ENCODE measurements around the gene ETNK2. TPM values are rescaled to one million over a fixed set of nuclear protein-coding genes. Genes with fewer than 3 reads are reported as not detected.

Gene ETNK2
- total and polyA plus RNA-seq, 2 donors from 2014 or later = 33.3 to 166 TPM

- no peak overlapping the region for H3K9ac ChIP-seq (ENCODE audit: low read length in 3 of 3)
- DNase-seq (peak in 1 of 5 donors; percentile 28), FAIRE-seq (no peak)
- H3K36me3 ChIP-seq (ENCODE audit: control insufficient read depth in 2 of 3, insufficient read depth in 3 of 3, low read length in 3 of 3) = no peaks in the 10 kb centered on the region
- intact Hi-C loops (cut with DNase I) = no loop called here
- no peak overlapping the region for H3K27ac ChIP-seq (ENCODE audit: low read depth in 2 of 2, low read length in 2 of 2)
- H3K9me3 ChIP-seq (ENCODE audit: control insufficient read depth in 2 of 3, insufficient read depth in 1 of 3, low read length in 3 of 3) = peaks cover 0 to 3% (median 0%) of the 10 kb centered on the region in 3 donors
- H3K4me3 ChIP-seq (ENCODE audit: low read length in 3 of 3) = no peak overlapping the region
- H3K27me3 ChIP-seq (ENCODE audit: control insufficient read depth, insufficient read depth, low read length) = no peaks in the 10 kb centered on the region
- TF ChIP-seq CTCF (IDR thresholded peaks at IDR 0.05; ENCODE audit: borderline replicate concordance, extremely low read depth, insufficient read depth) = no peak
- no peaks in the 10 kb centered on the region for H3K4me1 ChIP-seq (ENCODE audit: control insufficient read depth in 2 of 3, insufficient read depth in 2 of 3, low read depth in 1 of 3, low read length in 3 of 3)
These were observed 46.8 kb upstream of the ETNK2 start for GRCh38 chr1:204198348-204199340.

- no peaks in the 10 kb centered on the region for H3K27me3 ChIP-seq (ENCODE audit: control insufficient read depth, insufficient read depth, low read length)
- FAIRE-seq (no peak), DNase-seq (no peak)
- H3K4me3 ChIP-seq (ENCODE audit: low read length in 3 of 3) = no peak overlapping the region
- no peak for TF ChIP-seq CTCF (IDR thresholded peaks at IDR 0.05; ENCODE audit: borderline replicate concordance, extremely low read depth, insufficient read depth)
- H3K9ac ChIP-seq (ENCODE audit: low read length in 3 of 3) = no peak overlapping the region
- intact Hi-C loops (cut with DNase I) = no loop called here
- no peaks in the 10 kb centered on the region for H3K4me1 ChIP-seq (ENCODE audit: control insufficient read depth in 2 of 3, insufficient read depth in 2 of 3, low read depth in 1 of 3, low read length in 3 of 3)
- no peaks in the 10 kb centered on the region for H3K36me3 ChIP-seq (ENCODE audit: control insufficient read depth in 2 of 3, insufficient read depth in 3 of 3, low read length in 3 of 3)
- H3K9me3 ChIP-seq (ENCODE audit: control insufficient read depth in 2 of 3, insufficient read depth in 1 of 3, low read length in 3 of 3) = peaks cover 0 to 3% (median 0%) of the 10 kb centered on the region in 3 donors
- no peak overlapping the region for H3K27ac ChIP-seq (ENCODE audit: low read depth in 2 of 2, low read length in 2 of 2)
These were observed 45.2 kb upstream of the ETNK2 start for GRCh38 chr1:204197068-204197467.

- no peak for FAIRE-seq
- no peak for TF ChIP-seq CTCF (IDR thresholded peaks at IDR 0.05; ENCODE audit: borderline replicate concordance, extremely low read depth, insufficient read depth)
- H3K36me3 ChIP-seq (ENCODE audit: control insufficient read depth in 2 of 3, insufficient read depth in 3 of 3, low read length in 3 of 3) = no peaks in the 10 kb centered on the region
- intact Hi-C loops (cut with DNase I) = no loop called here
- no peaks in the 10 kb centered on the region for H3K4me1 ChIP-seq (ENCODE audit: control insufficient read depth in 2 of 3, insufficient read depth in 2 of 3, low read depth in 1 of 3, low read length in 3 of 3)
- peaks cover 0 to 3% (median 0%) of the 10 kb centered on the region in 3 donors for H3K9me3 ChIP-seq (ENCODE audit: control insufficient read depth in 2 of 3, insufficient read depth in 1 of 3, low read length in 3 of 3)
- H3K27ac ChIP-seq (ENCODE audit: low read depth in 2 of 2, low read length in 2 of 2) = no peak within 1 kb of the TSS
- no peak for DNase-seq
- H3K4me3 ChIP-seq (ENCODE audit: low read length in 3 of 3) = no peak within 1 kb of the TSS
- no peaks in the 10 kb centered on the region for H3K27me3 ChIP-seq (ENCODE audit: control insufficient read depth, insufficient read depth, low read length)
- H3K9ac ChIP-seq (ENCODE audit: low read length in 3 of 3) = no peak within 1 kb of the TSS
These were observed 44.4 kb upstream of the ETNK2 start, which contains the start of gene KISS1 for GRCh38 chr1:204196068-204196795. TSS of gene KISS1 (minus strand) at chr1:204196491. CDS start at chr1:204192876, 3,615 bp downstream.
